CD4-positive, alpha-beta T cell treated with Interleukin-6 for 4 hours (primary cell): ENCODE data around the gene MAGEE2.
"Not testable (repeated sequence)": the region's sequence is repeated elsewhere in the genome, so short reads cannot be mapped to it uniquely, and the experiment has no call there.

Experiments used
- DNase-seq: peaks from one replicate; pipeline ENCODE4 v3.0.0-alpha.2; 2020; ENCODE audit warnings: mixed read lengths

MAGEE2 gene

DNA sequence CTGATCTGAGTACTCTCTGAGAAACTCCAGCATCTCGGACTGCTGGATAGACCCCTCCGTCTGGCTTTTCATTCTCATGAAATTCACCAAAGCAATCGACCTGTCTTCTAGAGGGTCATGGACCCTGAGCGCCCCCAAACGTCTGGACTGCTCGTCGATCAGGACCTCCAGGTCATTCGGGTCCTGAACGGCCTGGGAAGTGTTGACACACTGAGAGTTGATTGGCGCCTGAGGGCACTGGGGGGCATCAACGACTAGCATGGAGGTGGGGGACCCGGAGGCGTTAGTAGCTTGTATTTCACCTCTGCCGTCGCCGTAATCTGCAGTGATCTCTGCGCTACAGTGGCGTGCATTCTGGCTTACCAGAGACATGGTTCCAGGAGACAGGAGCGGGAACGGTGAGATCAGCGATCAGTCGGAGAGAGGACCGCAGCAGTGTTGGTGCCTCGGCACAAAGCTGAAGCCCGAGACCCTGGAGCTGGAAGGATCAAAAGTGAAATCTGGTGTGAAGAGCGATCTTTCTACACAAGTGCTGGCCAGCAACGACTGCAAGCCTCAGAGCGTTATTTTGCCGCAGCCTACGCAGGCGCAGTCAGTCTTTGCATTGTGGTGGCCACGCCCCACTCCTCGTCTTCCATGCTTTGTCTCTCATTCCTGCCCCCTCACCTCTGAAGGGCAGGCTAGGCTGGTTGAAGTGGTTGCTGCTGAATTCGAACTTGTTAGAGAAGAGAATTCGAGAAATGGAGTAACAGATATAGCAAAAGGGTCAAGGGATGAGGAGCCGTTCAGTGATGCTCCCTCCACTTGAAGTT is at the start of gene MAGEE2:
MAGEE2 (minus strand) TSS at position 575 of the 812 bp plus-strand sequence; CDS start at position 372, 203 bp downstream.
- DNase-seq: no peak

DNA sequence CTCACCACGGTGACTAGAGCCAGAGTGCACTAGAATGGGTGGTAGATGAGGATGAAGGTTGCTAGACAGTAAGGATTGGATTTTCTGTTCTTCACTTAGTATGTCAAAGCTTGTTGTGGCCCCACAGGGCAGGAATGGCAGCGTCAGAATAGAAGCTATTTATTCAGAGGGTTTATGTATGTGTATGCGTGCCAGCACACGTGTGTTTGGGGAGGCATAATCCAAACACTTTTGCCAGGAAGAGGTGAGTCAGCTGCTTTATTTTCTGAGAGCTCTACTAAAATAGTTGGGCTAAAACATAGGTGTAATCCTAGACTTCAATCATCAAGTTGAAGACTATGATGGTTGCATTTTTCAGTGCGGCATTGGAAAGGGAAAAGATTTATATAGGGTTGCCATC is 1.2 kb upstream of the MAGEE2 start:
- DNase-seq: no peak

GRCh38 chrX:75781611-75782010 is 3.4 kb downstream of the MAGEE2 start:
- DNase-seq: no peak

- DNase-seq: not testable (repeated sequence)
Observed at GRCh38 chrX:75768063-75768462, 17.0 kb downstream of the MAGEE2 start.

- no peak for DNase-seq
Observed at GRCh38 chrX:75748431-75748830, 36.6 kb downstream of the MAGEE2 start.

- DNase-seq: peak; percentile 44
Observed at GRCh38 chrX:75746891-75747639, 38.0 kb downstream of the MAGEE2 start.
